GM10847 (cell line): ENCODE data around the gene GNAI1.

Experiments used
- POLR2A ChIP-seq: IDR thresholded peaks from 2 replicates; pipeline ENCODE4 v1.6.1; 2011; ENCODE audit not compliant: insufficient read length; ENCODE audit errors: extremely low read depth

GNAI1 gene

GRCh38 chr7:80127412-80128160, 7.0 kb upstream of the GNAI1 start:
- TF ChIP-seq POLR2A = no peak

GRCh38 chr7:80128918-80129317, 5.7 kb upstream of the GNAI1 start:
- TF ChIP-seq POLR2A = no peak

- TF ChIP-seq POLR2A = no peak
These were observed 4.8 kb upstream of the GNAI1 start for GRCh38 chr7:80129785-80130184.

GRCh38 chr7:80131675-80132435, 2.8 kb upstream of the GNAI1 start:
- no peak for TF ChIP-seq POLR2A

GRCh38 chr7:80132594-80132993, 2.0 kb upstream of the GNAI1 start:
- TF ChIP-seq POLR2A = no peak

- no peak for TF ChIP-seq POLR2A
These were observed 1.1 kb upstream of the GNAI1 start for GRCh38 chr7:80133361-80134114.

- TF ChIP-seq POLR2A = no peak
These were observed 506 bp upstream of the GNAI1 start for GRCh38 chr7:80134115-80134535.

- no peak for TF ChIP-seq POLR2A
These were observed 876 bp downstream of the GNAI1 start for GRCh38 chr7:80135309-80136104.

GRCh38 chr7:80136261-80137055, 1.8 kb downstream of the GNAI1 start:
- TF ChIP-seq POLR2A = no peak

- TF ChIP-seq POLR2A = no peak
These were observed 2.8 kb downstream of the GNAI1 start for GRCh38 chr7:80137410-80137809.

- no peak for TF ChIP-seq POLR2A
These were observed 4.6 kb downstream of the GNAI1 start for GRCh38 chr7:80139236-80139635.

GRCh38 chr7:80140388-80140787, 5.8 kb downstream of the GNAI1 start:
- TF ChIP-seq POLR2A = no peak

GRCh38 chr7:80141376-80141775, 6.7 kb downstream of the GNAI1 start:
- TF ChIP-seq POLR2A = no peak

- no peak for TF ChIP-seq POLR2A
These were observed 8.4 kb downstream of the GNAI1 start for GRCh38 chr7:80142853-80143580.
